Mesendoderm (in vitro differentiated cells): Measurements from ENCODE around the gene PCSK6.
"Not testable (repeated sequence)": the region's sequence is repeated elsewhere in the genome, so short reads cannot be mapped to it uniquely, and the experiment has no call there.

Source experiments
- DNase-seq: peaks from one replicate; pipeline ENCODE4 v3.0.0; 2013
- H2AK5ac ChIP-seq: 2 replicates; pipeline ENCODE4 v1.6.1; 2013; ENCODE audit warnings: low read length, inconsistent platforms
- H2BK120ac ChIP-seq: 2 replicates; pipeline ENCODE4 v1.6.1; 2013; ENCODE audit warnings: low read depth, mild to moderate bottlenecking, low read length, moderate library complexity, mixed read lengths
- H2BK15ac ChIP-seq: replicated peaks from 2 replicates; pipeline ENCODE4 v1.6.1; 2013; ENCODE audit warnings: low read depth, mild to moderate bottlenecking, moderate library complexity
- H2BK5ac ChIP-seq: 2 replicates; pipeline ENCODE4 v1.6.1; 2013; ENCODE audit warnings: low read length, inconsistent platforms
- H3K18ac ChIP-seq: 2 replicates; pipeline ENCODE4 v1.6.1; 2013; ENCODE audit warnings: mild to moderate bottlenecking, low read length, mixed read lengths
- H3K23ac ChIP-seq: one replicate; pipeline ENCODE4 v1.6.1; 2013; ENCODE audit warnings: low read length
- H3K27ac ChIP-seq: 2 replicates; pipeline ENCODE4 v1.5.1; 2013; ENCODE audit warnings: low read depth, mild to moderate bottlenecking, inconsistent platforms, low read length, moderate library complexity
- H3K27me3 ChIP-seq: 2 replicates; pipeline ENCODE4 v1.6.1; 2013; ENCODE audit warnings: low read length, control low read depth, mild to moderate bottlenecking, inconsistent platforms; ENCODE audit not compliant: insufficient read depth, poor library complexity
- H3K36me3 ChIP-seq: 2 replicates; pipeline ENCODE4 v1.6.1; 2013; ENCODE audit warnings: low read length, inconsistent platforms; ENCODE audit not compliant: control insufficient read depth, insufficient read depth
- H3K4ac ChIP-seq: one replicate; pipeline ENCODE4 v1.6.1; 2013; ENCODE audit warnings: low read depth, mild to moderate bottlenecking, low read length, moderate library complexity
- H3K4me1 ChIP-seq: 2 replicates; pipeline ENCODE4 v1.6.1; 2013; ENCODE audit warnings: low read depth, low read length, inconsistent platforms; ENCODE audit not compliant: control insufficient read depth
- H3K4me2 ChIP-seq: 2 replicates; pipeline ENCODE4 v1.6.1; 2013; ENCODE audit warnings: low read length
- H3K4me3 ChIP-seq: 2 replicates; pipeline ENCODE4 v1.5.1; 2013; ENCODE audit warnings: mild to moderate bottlenecking, low read length
- H3K56ac ChIP-seq: one replicate; pipeline ENCODE4 v1.6.1; 2013; ENCODE audit warnings: low read length
- H3K79me1 ChIP-seq: 2 replicates; pipeline ENCODE4 v1.6.1; 2013; ENCODE audit warnings: low read length, inconsistent platforms
- H3K79me2 ChIP-seq: 2 replicates; pipeline ENCODE4 v1.6.1; 2013; ENCODE audit warnings: mild to moderate bottlenecking, low read length; ENCODE audit not compliant: control insufficient read depth, insufficient read depth
- H3K9ac ChIP-seq: 2 replicates; pipeline ENCODE4 v1.6.1; 2013; ENCODE audit warnings: low read length, inconsistent platforms
- H4K5ac ChIP-seq: one replicate; pipeline ENCODE4 v1.6.1; 2013; ENCODE audit warnings: low read length
- H4K8ac ChIP-seq: one replicate; pipeline ENCODE4 v1.6.1; 2013; ENCODE audit warnings: low read depth, mild to moderate bottlenecking, control low read depth, low read length, moderate library complexity
- WGBS: extraction: QIAGEN DNeasy Blood & Tissue Kit; methylation state at CpG from one replicate; pipeline ENCODE4 v1.1.7; 2013; ENCODE audit warnings: low lambda C conversion rate, missing lambda C conversion rate; ENCODE audit not compliant: insufficient coverage; ENCODE audit errors: extremely low coverage; 5-methylcytosine and 5-hydroxymethylcytosine counted together

The PCSK6 gene

GRCh38 chr15:101457696-101458095 lies 31.8 kb downstream of the PCSK6 start:
- Histone ChIP-seq H3K4me3 (no peak overlapping the region), H3K23ac (no peak overlapping the region), H4K5ac (no peak overlapping the region), H3K27me3 (no peaks in the 10 kb centered on the region), H4K8ac (no peak overlapping the region), H3K9ac (no peak overlapping the region), H3K18ac (no peak overlapping the region), H3K36me3 (no peaks in the 10 kb centered on the region), H3K79me2 (no peaks in the 10 kb centered on the region), H3K79me1 (no peaks in the 10 kb centered on the region), H3K4me1 (peaks cover 3% of the 10 kb centered on the region), H3K4ac (no peak overlapping the region), H2BK15ac (no peak overlapping the region), H3K56ac (no peak overlapping the region), H2BK5ac (no peak overlapping the region), H3K27ac (no peak overlapping the region), H2BK120ac (no peak overlapping the region), H3K4me2 (no peak overlapping the region), H2AK5ac (no peak overlapping the region)
- no peak for DNase-seq
- no CpG with 5 or more reads among the region's 9 CpGs for WGBS

GRCh38 chr15:101456057-101456739 lies 33.3 kb downstream of the PCSK6 start:
- Histone ChIP-seq H2AK5ac (no peak overlapping the region), H3K27ac (no peak overlapping the region), H3K4me2 (no peak overlapping the region), H3K4ac (no peak overlapping the region), H3K56ac (no peak overlapping the region), H2BK5ac (no peak overlapping the region), H3K23ac (no peak overlapping the region), H3K9ac (no peak overlapping the region), H4K8ac (no peak overlapping the region), H2BK120ac (no peak overlapping the region), H3K79me1 (no peaks in the 10 kb centered on the region), H3K4me1 (peaks cover 3% of the 10 kb centered on the region), H3K79me2 (no peaks in the 10 kb centered on the region), H2BK15ac (no peak overlapping the region), H3K27me3 (no peaks in the 10 kb centered on the region), H3K4me3 (no peak overlapping the region), H4K5ac (no peak overlapping the region), H3K18ac (no peak overlapping the region), H3K36me3 (no peaks in the 10 kb centered on the region)
- no CpG with 5 or more reads among the region's 14 CpGs for WGBS
- DNase-seq, result no peak

GRCh38 chr15:101455291-101456025 lies 34.0 kb downstream of the PCSK6 start:
- no peak overlapping the region for H3K4ac ChIP-seq
- H4K5ac ChIP-seq, result no peak overlapping the region
- H2BK120ac ChIP-seq, result no peak overlapping the region
- no peak overlapping the region for H2BK5ac ChIP-seq
- H3K4me1 ChIP-seq, result peaks cover 3% of the 10 kb centered on the region
- no CpG with 5 or more reads among the region's 11 CpGs for WGBS
- H3K4me3 ChIP-seq, result no peak overlapping the region
- no peak overlapping the region for H3K9ac ChIP-seq
- no peak overlapping the region for H3K18ac ChIP-seq
- no peaks in the 10 kb centered on the region for H3K27me3 ChIP-seq
- no peaks in the 10 kb centered on the region for H3K36me3 ChIP-seq
- no peaks in the 10 kb centered on the region for H3K79me1 ChIP-seq
- no peak overlapping the region for H3K23ac ChIP-seq
- DNase-seq, result no peak
- no peak overlapping the region for H3K4me2 ChIP-seq
- H2AK5ac ChIP-seq, result no peak overlapping the region
- no peaks in the 10 kb centered on the region for H3K79me2 ChIP-seq
- no peak overlapping the region for H3K56ac ChIP-seq
- H2BK15ac ChIP-seq, result no peak overlapping the region
- no peak overlapping the region for H4K8ac ChIP-seq
- H3K27ac ChIP-seq, result no peak overlapping the region

- H2BK5ac ChIP-seq, DNase-seq, H3K9ac ChIP-seq, H4K8ac ChIP-seq, H3K4me3 ChIP-seq, H3K4ac ChIP-seq, H4K5ac ChIP-seq, H3K56ac ChIP-seq, H2AK5ac ChIP-seq, H3K4me2 ChIP-seq, H3K27me3 ChIP-seq, H3K23ac ChIP-seq, H3K79me1 ChIP-seq, H3K79me2 ChIP-seq, H2BK120ac ChIP-seq, H3K36me3 ChIP-seq, H3K18ac ChIP-seq, H2BK15ac ChIP-seq, H3K4me1 ChIP-seq, H3K27ac ChIP-seq: not testable (repeated sequence)
- no CpG with 5 or more reads among the region's 5 CpGs for WGBS
These were observed 34.7 kb downstream of the PCSK6 start for GRCh38 chr15:101454781-101455180.

GRCh38 chr15:101454365-101454764 lies 35.1 kb downstream of the PCSK6 start:
- H3K79me1 ChIP-seq, result no peaks in the 10 kb centered on the region
- H3K4me3 ChIP-seq, result no peak overlapping the region
- H3K27ac ChIP-seq, result no peak overlapping the region
- no peak overlapping the region for H2BK120ac ChIP-seq
- no peak overlapping the region for H3K4me2 ChIP-seq
- H3K4ac ChIP-seq, result no peak overlapping the region
- H4K8ac ChIP-seq, result no peak overlapping the region
- no peak overlapping the region for H2BK15ac ChIP-seq
- H3K79me2 ChIP-seq, result no peaks in the 10 kb centered on the region
- no peaks in the 10 kb centered on the region for H3K27me3 ChIP-seq
- no peak overlapping the region for H3K18ac ChIP-seq
- WGBS, result no CpG with 5 or more reads among the region's 8 CpGs
- no peak overlapping the region for H3K56ac ChIP-seq
- no peaks in the 10 kb centered on the region for H3K36me3 ChIP-seq
- peaks cover 3% of the 10 kb centered on the region for H3K4me1 ChIP-seq
- DNase-seq, result no peak
- H3K9ac ChIP-seq, result no peak overlapping the region
- H3K23ac ChIP-seq, result no peak overlapping the region
- H2BK5ac ChIP-seq, result no peak overlapping the region
- H4K5ac ChIP-seq, result no peak overlapping the region
- H2AK5ac ChIP-seq, result no peak overlapping the region
